HEK293 (cell line): ENCODE data around the gene SLC15A2.

Experiments
- CTCF ChIP-seq: fragments of 450-650 bp; formaldehyde crosslinking; IDR thresholded peaks from 2 replicates; pipeline ENCODE4 v1.5.1; 2016; ENCODE audit warnings: missing biosample characterization, missing genetic modification characterization
- SALL2 ChIP-seq: fragments of 450-650 bp; formaldehyde crosslinking; IDR thresholded peaks from 2 replicates; pipeline ENCODE4 v1.5.0; 2017; ENCODE audit warnings: missing biosample characterization, mild to moderate bottlenecking, missing genetic modification characterization, borderline replicate concordance
- SP2 ChIP-seq: fragments of 450-650 bp; formaldehyde crosslinking; IDR thresholded peaks from 2 replicates; pipeline ENCODE4 v1.5.1; 2016; ENCODE audit warnings: missing biosample characterization, missing genetic modification characterization
- ZNF10 ChIP-seq: fragments of 450-650 bp; formaldehyde crosslinking; IDR thresholded peaks from 2 replicates; pipeline ENCODE4 v1.5.1; 2017; ENCODE audit warnings: missing biosample characterization, missing genetic modification characterization
- ZNF214 ChIP-seq: fragments of 450-650 bp; formaldehyde crosslinking; IDR thresholded peaks from 2 replicates; pipeline ENCODE4 v1.5.1; 2017; ENCODE audit warnings: missing biosample characterization, mild to moderate bottlenecking, missing genetic modification characterization, borderline replicate concordance
- ZNF266 ChIP-seq: fragments of 450-650 bp; formaldehyde crosslinking; IDR thresholded peaks from 2 replicates; pipeline ENCODE4 v1.5.1; 2016; ENCODE audit warnings: missing biosample characterization, missing genetic modification characterization, low read depth
- ZNF274 ChIP-seq, 2 experiments: fragments of 200-500 bp in 1 of 2; fragments of 450-650 bp in 1 of 2; sonication (Bioruptor generic) in 1 of 2; formaldehyde crosslinking in 1 of 2; IDR thresholded peaks; 2 replicates each; pipeline versions ENCODE4 v1.5.1 to v1.6.1; 2014 to 2016; ENCODE audit warnings: borderline replicate concordance in 1 of 2, inconsistent platforms in 1 of 2, low read length in 1 of 2, missing biosample characterization in 1 of 2, missing genetic modification characterization in 1 of 2
- ZNF639 ChIP-seq: fragments of 450-650 bp; formaldehyde crosslinking; IDR thresholded peaks from 2 replicates; pipeline ENCODE4 v1.5.1; 2016; ENCODE audit warnings: missing biosample characterization, missing genetic modification characterization
- ZNF670 ChIP-seq: fragments of 450-650 bp; formaldehyde crosslinking; IDR thresholded peaks from 2 replicates; pipeline ENCODE4 v1.5.1; 2016; ENCODE audit warnings: missing biosample characterization, missing genetic modification characterization, low read depth
- ZNF776 ChIP-seq: fragments of 450-650 bp; formaldehyde crosslinking; IDR thresholded peaks from 2 replicates; pipeline ENCODE4 v1.5.0; 2017; ENCODE audit warnings: missing biosample characterization, missing genetic modification characterization, borderline replicate concordance
- ZNF792 ChIP-seq: fragments of 450-650 bp; formaldehyde crosslinking; IDR thresholded peaks from 2 replicates; pipeline ENCODE4 v1.5.1; 2016; ENCODE audit warnings: missing biosample characterization, missing genetic modification characterization

- no peak for TF ChIP-seq ZNF274 (IDR thresholded peaks at IDR 0.05; ENCODE audit: low read length)
- no peak for TF ChIP-seq ZNF274 (tag by site-specific recombination; IDR thresholded peaks at IDR 0.05; ENCODE audit: borderline replicate concordance)
- no peak for TF ChIP-seq ZNF214
- TF ChIP-seq ZNF639 (tag by site-specific recombination), result no peak
- TF ChIP-seq ZNF10 (tag by site-specific recombination), result no peak
- TF ChIP-seq CTCF (tag by site-specific recombination), result no peak
- no peak for TF ChIP-seq ZNF670 (tag by site-specific recombination)
- no peak for TF ChIP-seq ZNF792 (tag by site-specific recombination)
- TF ChIP-seq SP2 (tag by site-specific recombination), result no peak
- TF ChIP-seq ZNF776, result no peak
- no peak for TF ChIP-seq SALL2 (tag by site-specific recombination)
- no peak for TF ChIP-seq ZNF266 (tag by site-specific recombination)
Measured at GRCh38 chr3:121878411-121878810, 15.8 kb upstream of the SLC15A2 start.
